ENCODE measurements around the gene THTPA. TPM values are rescaled to one million over a fixed set of nuclear protein-coding genes. Genes with fewer than 3 reads are reported as not detected.
A peak's percentile ranks its signal among the peaks of the same experiment; 100 is the strongest.

Gene THTPA
- total RNA-seq, 2 donors from 2014 or later = 10.0 to 13.6 TPM

DNA sequence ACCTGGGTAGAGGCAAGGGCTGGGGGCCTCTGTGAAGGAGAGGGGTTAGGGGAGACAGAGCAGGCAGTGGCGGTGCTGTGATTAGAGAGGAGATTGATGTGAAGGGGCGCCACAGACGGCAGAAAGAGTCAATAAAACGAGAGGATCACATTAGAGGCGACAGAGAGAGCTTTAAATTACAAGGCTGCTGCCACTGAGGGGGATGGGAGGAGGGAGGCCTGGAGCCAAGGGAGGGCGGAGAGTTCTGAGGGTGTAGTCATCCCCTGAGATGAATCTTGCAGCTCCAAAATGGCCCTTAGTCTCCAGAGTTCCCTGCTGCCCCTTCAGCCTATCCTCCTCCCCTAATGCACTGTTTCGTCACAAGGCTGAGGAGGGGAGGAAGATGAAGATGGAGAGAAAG lies 17.3 kb upstream of the THTPA start:
- H3K9me3 ChIP-seq (ENCODE audit: control insufficient read depth, low read length, poor library complexity, severe bottlenecking) = no peaks in the 10 kb centered on the region
- Mint-ChIP-seq H3K4me1 (peaks cover 13% of the 10 kb centered on the region), H3K27ac (no peak overlapping the region), H3K27me3 (peaks cover 8% of the 10 kb centered on the region), H3K36me3 (ENCODE audit: low read depth) (peaks cover 4% of the 10 kb centered on the region), H3K4me3 (no peak overlapping the region)
- ATAC-seq (no peak), DNase-seq (no peak)

- H3K9me3 ChIP-seq (ENCODE audit: control insufficient read depth, low read length, poor library complexity, severe bottlenecking) = no peaks in the 10 kb centered on the region
- Mint-ChIP-seq H3K4me3 (no peak overlapping the region), H3K27me3 (peaks cover 8% of the 10 kb centered on the region), H3K27ac (no peak overlapping the region), H3K4me1 (peaks cover 13% of the 10 kb centered on the region), H3K36me3 (ENCODE audit: low read depth) (peaks cover 4% of the 10 kb centered on the region)
- ATAC-seq (peak; percentile 68), DNase-seq (peak in 1 of 3 donors; percentile 16)
Observed at GRCh38 chr14:23539248-23540140, 16.6 kb upstream of the THTPA start.

GRCh38 chr14:23540141-23540469 lies 16.0 kb upstream of the THTPA start:
- H3K4me1 Mint-ChIP-seq = peaks cover 13% of the 10 kb centered on the region
- H3K9me3 ChIP-seq (ENCODE audit: control insufficient read depth, low read length, poor library complexity, severe bottlenecking) = no peaks in the 10 kb centered on the region
- peaks cover 10% of the 10 kb centered on the region for H3K27me3 Mint-ChIP-seq
- H3K27ac Mint-ChIP-seq = no peak overlapping the region
- ATAC-seq (no peak), DNase-seq (no peak)
- H3K4me3 Mint-ChIP-seq = no peak overlapping the region
- peaks cover 4% of the 10 kb centered on the region for H3K36me3 Mint-ChIP-seq (ENCODE audit: low read depth)

- no peaks in the 10 kb centered on the region for H3K9me3 ChIP-seq (ENCODE audit: control insufficient read depth, low read length, poor library complexity, severe bottlenecking)
- peaks cover 17% of the 10 kb centered on the region for H3K4me1 Mint-ChIP-seq
- H3K36me3 Mint-ChIP-seq (ENCODE audit: low read depth) = peaks cover 6% of the 10 kb centered on the region
- H3K27ac Mint-ChIP-seq = no peak overlapping the region
- ATAC-seq = no peak
- H3K4me3 Mint-ChIP-seq = no peak overlapping the region
- peaks cover 14% of the 10 kb centered on the region for H3K27me3 Mint-ChIP-seq
- DNase-seq = no peak
Observed at GRCh38 chr14:23542261-23542660, 13.8 kb upstream of the THTPA start.

- Mint-ChIP-seq H3K4me1 (peaks cover 17% of the 10 kb centered on the region), H3K27me3 (peaks cover 14% of the 10 kb centered on the region), H3K27ac (no peak overlapping the region), H3K4me3 (no peak overlapping the region), H3K36me3 (ENCODE audit: low read depth) (peaks cover 6% of the 10 kb centered on the region)
- no peaks in the 10 kb centered on the region for H3K9me3 ChIP-seq (ENCODE audit: control insufficient read depth, low read length, poor library complexity, severe bottlenecking)
- ATAC-seq = no peak
- no peak for DNase-seq
Observed at GRCh38 chr14:23543403-23543802, 12.7 kb upstream of the THTPA start.

DNA sequence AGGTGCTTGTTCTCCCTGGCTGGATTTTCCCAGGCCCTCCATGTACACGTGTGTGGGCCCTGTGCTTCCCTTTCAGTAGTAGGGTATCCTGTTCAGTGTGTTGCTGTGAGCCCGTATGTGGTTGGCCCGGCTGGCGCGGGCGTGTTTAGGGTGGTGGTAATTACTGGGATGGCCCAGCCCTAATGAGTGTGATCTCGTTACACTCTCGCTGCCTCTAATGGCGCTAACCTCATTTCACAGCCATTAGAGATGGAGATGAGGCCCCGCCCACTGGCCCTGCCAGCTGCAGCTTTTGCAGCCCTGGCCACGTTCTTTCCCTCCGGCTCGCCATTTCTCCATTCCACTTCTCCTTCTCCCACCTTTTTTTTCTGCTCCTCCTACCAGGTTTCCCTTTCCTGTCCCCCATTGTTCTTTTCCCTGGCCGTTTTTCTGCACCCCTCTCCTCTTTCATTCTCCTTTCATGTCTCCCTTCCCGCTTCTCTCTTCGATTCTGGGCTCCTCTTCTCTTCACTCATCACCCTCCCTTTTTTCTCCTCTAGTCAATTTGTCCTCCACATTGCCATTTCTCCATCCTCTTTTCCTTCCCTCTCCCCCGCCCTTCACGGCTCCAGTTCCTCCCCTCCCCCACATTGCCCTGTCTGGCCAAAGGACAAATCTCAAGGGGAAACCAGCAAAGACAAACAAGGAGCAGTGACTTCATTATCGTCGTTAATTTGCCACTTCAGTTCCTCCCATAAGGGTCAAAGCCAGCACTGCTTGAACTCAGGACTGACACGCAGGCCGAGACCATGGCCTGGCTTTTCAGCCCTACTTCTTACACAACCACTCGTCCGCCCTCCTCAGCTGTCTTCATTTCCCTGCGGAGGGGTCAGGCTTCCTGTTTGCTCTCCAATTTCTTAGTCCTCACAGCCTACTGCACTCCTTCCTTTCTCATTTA lies 11.3 kb upstream of the THTPA start:
- ATAC-seq (no peak), DNase-seq (no peak)
- no peaks in the 10 kb centered on the region for H3K9me3 ChIP-seq (ENCODE audit: control insufficient read depth, low read length, poor library complexity, severe bottlenecking)
- H3K4me3 Mint-ChIP-seq = peak overlapping the region; percentile 1
- peaks cover 9% of the 10 kb centered on the region for H3K4me1 Mint-ChIP-seq
- H3K36me3 Mint-ChIP-seq (ENCODE audit: low read depth) = peaks cover 6% of the 10 kb centered on the region
- peaks cover 14% of the 10 kb centered on the region for H3K27me3 Mint-ChIP-seq
- peak overlapping the region; percentile 16 for H3K27ac Mint-ChIP-seq

DNA sequence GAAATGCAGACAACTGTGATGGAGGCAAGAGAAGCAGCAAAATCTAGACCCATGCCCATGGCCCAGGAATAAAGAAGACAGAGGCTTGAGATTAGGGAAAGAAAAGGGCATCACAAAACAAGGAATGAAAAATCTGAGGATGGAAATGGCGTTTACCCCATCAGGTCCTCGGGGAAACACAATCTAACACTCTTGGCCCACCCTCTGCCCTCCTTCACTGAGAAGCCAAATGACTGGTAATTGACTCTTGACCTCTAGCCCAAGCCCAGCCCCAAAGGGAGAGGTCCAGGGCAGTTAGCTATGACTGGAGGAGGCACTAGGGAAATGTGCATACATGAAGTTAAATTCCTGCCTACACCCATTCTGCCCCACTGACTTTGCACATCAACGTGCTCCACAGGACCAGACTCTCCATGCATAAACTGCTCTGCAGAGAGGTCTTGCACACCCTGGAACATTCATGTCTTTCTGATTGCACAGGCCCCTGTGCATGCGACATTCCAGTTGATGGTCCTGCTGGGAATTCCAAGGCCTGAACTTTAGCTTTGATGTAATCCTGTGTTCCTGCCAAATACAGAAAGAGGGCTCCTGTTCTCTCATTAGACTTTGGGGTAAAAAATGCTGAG lies 10.2 kb upstream of the THTPA start:
- H3K36me3 Mint-ChIP-seq (ENCODE audit: low read depth) = peaks cover 6% of the 10 kb centered on the region
- DNase-seq (no peak), ATAC-seq (no peak)
- H3K27me3 Mint-ChIP-seq = peaks cover 14% of the 10 kb centered on the region
- peak overlapping the region; percentile 16 for H3K27ac Mint-ChIP-seq
- H3K9me3 ChIP-seq (ENCODE audit: control insufficient read depth, low read length, poor library complexity, severe bottlenecking) = no peaks in the 10 kb centered on the region
- H3K4me1 Mint-ChIP-seq = peaks cover 9% of the 10 kb centered on the region
- H3K4me3 Mint-ChIP-seq = no peak overlapping the region

DNA sequence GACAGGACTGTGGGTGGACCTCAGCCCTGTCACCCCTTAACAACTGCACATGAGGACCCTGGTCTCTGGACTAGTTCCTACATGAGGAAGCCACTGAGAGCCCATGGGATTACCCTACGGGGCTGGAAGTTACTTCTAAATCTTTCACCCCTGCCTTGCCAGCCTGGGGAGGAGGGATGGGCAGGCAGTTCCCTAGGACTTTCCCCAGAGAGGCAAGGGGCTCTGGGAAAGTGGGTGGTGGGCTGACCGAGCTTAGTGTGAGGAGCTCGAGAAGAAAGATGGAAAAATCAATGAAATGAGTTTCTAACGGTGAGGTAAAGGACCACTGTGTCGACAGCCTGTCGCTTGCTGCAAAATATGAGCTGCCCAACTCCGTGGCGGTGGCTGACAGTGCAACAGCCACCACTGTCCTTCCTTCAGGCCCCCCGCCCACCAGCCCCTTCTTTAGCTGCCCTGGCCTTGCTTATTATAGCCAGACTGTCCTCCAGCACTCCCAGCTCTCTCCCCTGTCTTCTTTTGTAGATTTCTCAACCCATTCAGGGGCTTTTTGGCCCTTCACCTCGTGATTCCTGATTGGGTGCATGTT lies 9.5 kb upstream of the THTPA start:
- Mint-ChIP-seq H3K36me3 (ENCODE audit: low read depth) (peaks cover 6% of the 10 kb centered on the region), H3K4me3 (no peak overlapping the region)

DNA sequence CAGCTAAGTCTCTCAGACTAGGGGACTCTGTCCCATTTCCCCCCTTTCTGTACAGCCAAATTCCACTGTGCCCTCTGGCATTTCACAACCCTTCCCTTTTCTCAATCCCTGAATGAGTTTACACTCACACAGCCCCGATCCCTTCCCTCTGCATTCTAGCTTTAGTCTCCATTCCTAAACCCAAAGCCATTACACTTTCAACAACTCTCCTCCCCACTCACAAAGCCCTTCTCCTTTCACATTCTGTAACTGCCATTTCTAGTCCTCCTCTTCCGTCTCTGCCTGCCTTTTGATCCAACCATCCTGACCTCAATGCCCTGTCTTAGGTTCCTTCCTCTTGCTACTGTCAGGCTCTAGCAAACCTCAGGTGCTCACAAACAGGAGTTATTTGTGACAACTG lies 8.1 kb upstream of the THTPA start:
- ATAC-seq (no peak), DNase-seq (no peak)
- Mint-ChIP-seq H3K36me3 (ENCODE audit: low read depth) (peaks cover 2% of the 10 kb centered on the region), H3K4me3 (no peak overlapping the region), H3K27ac (no peak overlapping the region), H3K4me1 (peaks cover 9% of the 10 kb centered on the region), H3K27me3 (peaks cover 6% of the 10 kb centered on the region)
- no peaks in the 10 kb centered on the region for H3K9me3 ChIP-seq (ENCODE audit: control insufficient read depth, low read length, poor library complexity, severe bottlenecking)

More for the DNA sequence above, 9.5 kb upstream of the THTPA start:
- H3K27me3 Mint-ChIP-seq = peaks cover 14% of the 10 kb centered on the region
- H3K9me3 ChIP-seq (ENCODE audit: control insufficient read depth, low read length, poor library complexity, severe bottlenecking) = no peaks in the 10 kb centered on the region
- DNase-seq (no peak), ATAC-seq (no peak)
- H3K4me1 Mint-ChIP-seq = peaks cover 11% of the 10 kb centered on the region
- H3K27ac Mint-ChIP-seq = no peak overlapping the region

GRCh38 chr14:23548351-23549318 lies 7.4 kb upstream of the THTPA start:
- DNase-seq = no peak
- H3K36me3 Mint-ChIP-seq (ENCODE audit: low read depth) = peaks cover 2% of the 10 kb centered on the region
- H3K9me3 ChIP-seq (ENCODE audit: control insufficient read depth, low read length, poor library complexity, severe bottlenecking) = no peaks in the 10 kb centered on the region
- peaks cover 9% of the 10 kb centered on the region for H3K4me1 Mint-ChIP-seq
- H3K4me3 Mint-ChIP-seq = no peak overlapping the region
- H3K27me3 Mint-ChIP-seq = peaks cover 6% of the 10 kb centered on the region
- H3K27ac Mint-ChIP-seq = no peak overlapping the region
- ATAC-seq = no peak

GRCh38 chr14:23550131-23550811 lies 5.8 kb upstream of the THTPA start:
- Mint-ChIP-seq H3K36me3 (ENCODE audit: low read depth) (peaks cover 2% of the 10 kb centered on the region), H3K27me3 (peaks cover 2% of the 10 kb centered on the region), H3K4me1 (peaks cover 10% of the 10 kb centered on the region), H3K27ac (no peak overlapping the region), H3K4me3 (no peak overlapping the region)
- ATAC-seq = no peak
- H3K9me3 ChIP-seq (ENCODE audit: control insufficient read depth, low read length, poor library complexity, severe bottlenecking) = no peaks in the 10 kb centered on the region
- no peak for DNase-seq

Measured in T-helper 17 cell (primary cell).